ENCODE results near the gene WASF2.
A peak's percentile ranks its signal among the peaks of the same experiment; 100 is the strongest.

The WASF2 gene

DNA sequence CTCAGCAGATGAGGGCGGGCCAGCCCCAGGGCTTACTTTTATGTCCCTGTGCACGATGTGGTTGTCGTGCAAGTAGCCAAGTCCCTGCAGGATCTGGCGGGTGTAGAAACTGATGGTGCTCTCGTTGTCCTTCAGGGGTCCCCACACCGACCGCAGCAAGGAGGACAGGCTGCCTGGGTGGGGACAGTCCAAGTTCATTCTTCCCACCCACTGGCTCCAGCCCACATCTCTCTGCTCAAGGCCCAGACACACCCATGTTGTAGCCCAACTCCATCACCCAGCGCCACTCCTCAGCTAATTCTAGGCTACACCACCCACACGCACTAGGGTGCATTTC, 130.2 kb downstream of the WASF2 start:
- Histone ChIP-seq H3K27me3 (ENCODE audit: insufficient read depth, low read length) (no peaks in the 10 kb centered on the region; the same call in 1 of the 2 replicates), H3K4me2 (ENCODE audit: low read length) (peak overlapping the region; percentile 83), H3K9me2 (ENCODE audit: low read depth, low read length) (no peaks in the 10 kb centered on the region), H3K4me1 (ENCODE audit: insufficient read depth, low read length, severe bottlenecking) (peaks cover 56% of the 10 kb centered on the region), H3K4me3 (ENCODE audit: low read depth, low read length, poor library complexity, severe bottlenecking) (peak overlapping the region; percentile 62), H3K36me3 (ENCODE audit: insufficient read depth, low read length) (no peaks in the 10 kb centered on the region), H3K79me2 (ENCODE audit: insufficient read depth, low read length) (no peaks in the 10 kb centered on the region), H4K20me1 (ENCODE audit: insufficient read depth, low read length) (no peaks in the 10 kb centered on the region), H3F3A (ENCODE audit: insufficient read depth, low read length) (no peaks in the 10 kb centered on the region), H3K9ac (ENCODE audit: low read length) (peak overlapping the region; percentile 67; the same call in 1 of the 2 replicates), H3K27ac (ENCODE audit: low read depth, low read length, poor library complexity, severe bottlenecking) (no peak overlapping the region), H3K9me3 (ENCODE audit: low read length) (no peaks in the 10 kb centered on the region), H2AFZ (ENCODE audit: low read length) (no peak overlapping the region)
- no peak for TF ChIP-seq EZH2 (IDR thresholded peaks at IDR 0.05; ENCODE audit: borderline replicate concordance, low read length)
- TF ChIP-seq, protein P1, sequence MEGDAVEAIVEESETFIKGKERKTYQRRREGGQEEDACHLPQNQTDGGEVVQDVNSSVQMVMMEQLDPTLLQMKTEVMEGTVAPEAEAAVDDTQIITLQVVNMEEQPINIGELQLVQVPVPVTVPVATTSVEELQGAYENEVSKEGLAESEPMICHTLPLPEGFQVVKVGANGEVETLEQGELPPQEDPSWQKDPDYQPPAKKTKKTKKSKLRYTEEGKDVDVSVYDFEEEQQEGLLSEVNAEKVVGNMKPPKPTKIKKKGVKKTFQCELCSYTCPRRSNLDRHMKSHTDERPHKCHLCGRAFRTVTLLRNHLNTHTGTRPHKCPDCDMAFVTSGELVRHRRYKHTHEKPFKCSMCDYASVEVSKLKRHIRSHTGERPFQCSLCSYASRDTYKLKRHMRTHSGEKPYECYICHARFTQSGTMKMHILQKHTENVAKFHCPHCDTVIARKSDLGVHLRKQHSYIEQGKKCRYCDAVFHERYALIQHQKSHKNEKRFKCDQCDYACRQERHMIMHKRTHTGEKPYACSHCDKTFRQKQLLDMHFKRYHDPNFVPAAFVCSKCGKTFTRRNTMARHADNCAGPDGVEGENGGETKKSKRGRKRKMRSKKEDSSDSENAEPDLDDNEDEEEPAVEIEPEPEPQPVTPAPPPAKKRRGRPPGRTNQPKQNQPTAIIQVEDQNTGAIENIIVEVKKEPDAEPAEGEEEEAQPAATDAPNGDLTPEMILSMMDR (IDR thresholded peaks at IDR 0.05; ENCODE audit: low read length) = no peak

DNA sequence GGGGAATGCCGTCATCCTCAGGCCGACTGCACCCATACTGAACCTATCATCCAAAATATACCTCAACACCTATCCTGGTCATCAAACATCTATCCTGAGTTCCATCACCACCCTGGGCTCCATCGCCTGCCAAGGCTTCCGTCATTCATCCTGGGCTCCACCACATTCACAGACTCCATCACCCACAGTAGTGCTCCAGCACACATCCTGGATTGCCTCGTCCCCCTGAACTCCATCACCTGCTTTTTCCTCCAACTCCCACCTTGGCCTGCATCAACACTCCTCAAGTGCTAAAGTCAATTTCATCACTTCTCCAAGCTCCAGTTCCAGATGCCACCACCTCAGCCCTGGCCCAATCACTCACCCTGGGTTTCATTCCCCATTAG, 131.0 kb downstream of the WASF2 start:
- no peaks in the 10 kb centered on the region for H3K36me3 ChIP-seq (ENCODE audit: insufficient read depth, low read length)
- H3K4me2 ChIP-seq (ENCODE audit: low read length) = no peak overlapping the region
- no peaks in the 10 kb centered on the region for H4K20me1 ChIP-seq (ENCODE audit: insufficient read depth, low read length)
- no peak overlapping the region for H3K4me3 ChIP-seq (ENCODE audit: low read depth, low read length, poor library complexity, severe bottlenecking)
- H3K9me3 ChIP-seq (ENCODE audit: low read length) = no peaks in the 10 kb centered on the region
- no peaks in the 10 kb centered on the region; the same call in 1 of the 2 replicates for H3K27me3 ChIP-seq (ENCODE audit: insufficient read depth, low read length)
- H3K4me1 ChIP-seq (ENCODE audit: insufficient read depth, low read length, severe bottlenecking) = peaks cover 47% of the 10 kb centered on the region
- no peak overlapping the region for H3K27ac ChIP-seq (ENCODE audit: low read depth, low read length, poor library complexity, severe bottlenecking)
- no peaks in the 10 kb centered on the region for H3K79me2 ChIP-seq (ENCODE audit: insufficient read depth, low read length)
- H3K9ac ChIP-seq (ENCODE audit: low read length) = no peak overlapping the region
- no peaks in the 10 kb centered on the region for H3K9me2 ChIP-seq (ENCODE audit: low read depth, low read length)
- no peak overlapping the region for H2AFZ ChIP-seq (ENCODE audit: low read length)
- H3F3A ChIP-seq (ENCODE audit: insufficient read depth, low read length) = no peaks in the 10 kb centered on the region
- TF ChIP-seq, protein P1 (IDR thresholded peaks at IDR 0.05; ENCODE audit: low read length) = no peak
- no peak for TF ChIP-seq EZH2 (IDR thresholded peaks at IDR 0.05; ENCODE audit: borderline replicate concordance, low read length)

DNA sequence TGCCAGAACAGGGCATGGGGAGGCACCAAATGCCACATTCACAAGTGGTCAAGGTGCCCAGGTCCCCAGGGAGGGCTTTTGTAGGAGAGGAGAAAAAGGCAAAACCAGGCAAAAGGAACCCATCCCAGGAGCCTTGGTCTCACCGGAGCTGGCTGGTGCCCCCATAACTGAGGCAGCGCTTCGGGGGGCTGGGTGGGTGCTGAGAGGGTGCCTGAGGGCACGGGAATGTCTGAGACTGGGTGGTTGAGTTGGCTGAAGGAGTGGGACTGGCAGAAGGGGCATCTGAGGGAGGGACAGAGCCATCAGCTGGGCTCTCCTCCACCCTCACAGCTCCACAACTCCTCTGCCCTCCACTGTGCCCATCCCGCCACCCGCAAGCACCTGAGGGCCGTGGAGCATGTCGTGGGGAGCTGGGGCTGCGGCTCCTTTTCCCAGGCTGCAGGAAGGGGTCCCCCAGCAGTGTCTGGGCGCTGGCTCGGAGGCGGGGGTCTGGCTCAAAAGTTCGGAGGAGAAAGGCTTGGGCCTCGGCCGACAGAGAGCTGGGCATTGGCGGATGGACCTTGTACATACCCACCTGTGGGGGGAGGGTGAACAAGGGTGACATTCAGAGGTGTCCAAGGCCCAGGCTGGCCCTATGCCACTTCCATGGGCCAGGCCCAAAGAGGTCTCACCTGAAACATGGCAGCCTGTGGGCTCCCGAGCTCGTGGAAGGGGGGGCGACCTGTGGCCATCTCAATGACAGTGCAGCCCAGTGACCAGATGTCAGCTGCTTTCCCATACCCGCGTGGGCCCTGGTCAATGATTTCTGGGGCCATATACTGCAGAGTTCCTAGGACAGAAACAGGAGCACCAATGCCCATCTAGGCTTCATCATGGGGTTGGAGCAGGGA, 131.7 kb downstream of the WASF2 start:
- Histone ChIP-seq H3K27ac (ENCODE audit: low read depth, low read length, poor library complexity, severe bottlenecking) (no peak overlapping the region), H3K9me2 (ENCODE audit: low read depth, low read length) (no peaks in the 10 kb centered on the region), H3K9ac (ENCODE audit: low read length) (no peak overlapping the region; the same call in 1 of the 2 replicates), H3K79me2 (ENCODE audit: insufficient read depth, low read length) (no peaks in the 10 kb centered on the region), H3F3A (ENCODE audit: insufficient read depth, low read length) (no peaks in the 10 kb centered on the region), H3K4me2 (ENCODE audit: low read length) (peak overlapping the region; percentile 82; the same call in 1 of the 2 replicates), H3K9me3 (ENCODE audit: low read length) (no peaks in the 10 kb centered on the region), H4K20me1 (ENCODE audit: insufficient read depth, low read length) (no peaks in the 10 kb centered on the region), H3K4me1 (ENCODE audit: insufficient read depth, low read length, severe bottlenecking) (peaks cover 43% of the 10 kb centered on the region), H3K4me3 (ENCODE audit: low read depth, low read length, poor library complexity, severe bottlenecking) (no peak overlapping the region), H3K27me3 (ENCODE audit: insufficient read depth, low read length) (no peaks in the 10 kb centered on the region; the same call in 1 of the 2 replicates), H2AFZ (ENCODE audit: low read length) (no peak overlapping the region), H3K36me3 (ENCODE audit: insufficient read depth, low read length) (no peaks in the 10 kb centered on the region)
- TF ChIP-seq EZH2 (IDR thresholded peaks at IDR 0.05; ENCODE audit: borderline replicate concordance, low read length) = no peak
- TF ChIP-seq, protein P1 (IDR thresholded peaks at IDR 0.05; ENCODE audit: low read length) = no peak

All from OCI-LY1 (cell line).